SK-N-SH (cell line): ENCODE measurements around the gene NOD2.

Source experiments
- ELF1 ChIP-seq: IDR thresholded peaks from 2 replicates; pipeline ENCODE4 v1.4.0; 2012
- EP300 ChIP-seq, 2 experiments: IDR thresholded peaks; 2 replicates each; pipeline versions ENCODE4 v1.4.0 to v1.6.1; 2012; ENCODE audit warnings: borderline replicate concordance in 1 of 2, low read depth in 1 of 2, low read length in 1 of 2
- MXI1 ChIP-seq: IDR thresholded peaks from 2 replicates; pipeline ENCODE4 v1.6.1; 2012; ENCODE audit warnings: mild to moderate bottlenecking, low read depth, low read length, improper control_type of control experiment
- POLR2AphosphoS5 ChIP-seq: IDR thresholded peaks from 2 replicates; pipeline ENCODE4 v1.6.1; 2012; ENCODE audit warnings: low read depth, low read length
- RAD21 ChIP-seq: IDR thresholded peaks from 2 replicates; pipeline ENCODE4 v1.6.1; 2012; ENCODE audit warnings: mild to moderate bottlenecking, low read length
- RXRA ChIP-seq: IDR thresholded peaks from 2 replicates; pipeline ENCODE4 v1.4.0; 2012; ENCODE audit warnings: low read depth, mild to moderate bottlenecking, borderline replicate concordance
- SIN3A ChIP-seq: IDR thresholded peaks from 2 replicates; pipeline ENCODE4 v1.6.1; 2012; ENCODE audit warnings: low read depth, mild to moderate bottlenecking, low read length, moderate library complexity, borderline replicate concordance
- SMC3 ChIP-seq: IDR thresholded peaks from 2 replicates; pipeline ENCODE4 v1.6.1; 2012; ENCODE audit warnings: low read depth, low read length, improper control_type of control experiment
- TCF12 ChIP-seq: IDR thresholded peaks from 2 replicates; pipeline ENCODE4 v1.4.0; 2012
- TF ChIP-seq, protein P1 (sequence below): fragments of 200-600 bp; sonication (generic); IDR thresholded peaks from 2 replicates; pipeline ENCODE4 v1.6.1; 2017; ENCODE audit warnings: antibody characterized with exemption, mild to moderate bottlenecking, moderate library complexity
- TF ChIP-seq, protein P2 (sequence below): fragments of 150-350 bp; IDR thresholded peaks from 2 replicates; pipeline ENCODE4 v1.6.1; 2017; ENCODE audit warnings: antibody characterized with exemption, low read length, low read depth, borderline replicate concordance
- TF ChIP-seq, protein P3 (sequence below): IDR thresholded peaks from 2 replicates; pipeline ENCODE4 v1.4.0; 2012; ENCODE audit warnings: low read depth, borderline replicate concordance

DNA sequence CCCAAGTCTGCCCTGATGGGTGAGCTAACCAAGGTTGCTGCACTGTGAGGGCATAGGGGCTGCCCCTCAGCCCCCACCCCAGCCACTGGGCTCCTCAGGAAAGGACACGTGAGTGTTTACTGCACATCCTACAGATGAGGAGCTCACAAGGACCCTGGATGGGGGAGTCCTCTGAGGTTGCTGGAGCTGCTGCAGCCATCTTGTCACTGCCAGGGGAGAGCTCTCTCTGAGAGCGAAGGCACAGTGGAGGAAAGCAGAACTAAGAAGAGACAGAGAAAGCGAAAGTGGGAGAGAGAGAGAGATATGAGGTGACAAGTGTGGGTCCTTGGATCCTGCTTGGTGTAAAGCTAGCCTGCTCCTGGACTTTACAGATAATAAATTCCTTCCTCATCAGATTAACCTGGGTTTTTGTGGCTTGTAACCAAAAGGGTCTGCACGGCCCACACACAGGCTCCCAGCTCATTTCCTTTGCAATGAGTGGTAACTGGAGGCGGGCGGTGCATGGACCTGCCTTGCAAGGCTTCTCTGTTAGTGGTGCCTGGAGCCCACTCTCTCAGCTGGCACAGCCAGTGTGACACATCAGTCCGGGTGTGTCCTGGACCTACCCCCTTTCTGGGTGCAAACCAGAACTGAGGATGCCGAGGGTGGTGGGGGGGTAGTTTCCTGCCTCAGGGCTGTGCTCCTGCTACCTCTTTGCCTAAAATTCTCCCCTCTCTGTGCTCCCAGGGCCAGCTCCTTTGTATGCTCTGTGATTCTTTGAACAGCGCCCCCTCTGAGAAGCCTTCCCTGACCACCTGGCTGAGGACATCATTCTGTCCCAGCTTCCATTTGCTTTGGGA is 26.5 kb upstream of the NOD2 start:
- TF ChIP-seq, protein P1, sequence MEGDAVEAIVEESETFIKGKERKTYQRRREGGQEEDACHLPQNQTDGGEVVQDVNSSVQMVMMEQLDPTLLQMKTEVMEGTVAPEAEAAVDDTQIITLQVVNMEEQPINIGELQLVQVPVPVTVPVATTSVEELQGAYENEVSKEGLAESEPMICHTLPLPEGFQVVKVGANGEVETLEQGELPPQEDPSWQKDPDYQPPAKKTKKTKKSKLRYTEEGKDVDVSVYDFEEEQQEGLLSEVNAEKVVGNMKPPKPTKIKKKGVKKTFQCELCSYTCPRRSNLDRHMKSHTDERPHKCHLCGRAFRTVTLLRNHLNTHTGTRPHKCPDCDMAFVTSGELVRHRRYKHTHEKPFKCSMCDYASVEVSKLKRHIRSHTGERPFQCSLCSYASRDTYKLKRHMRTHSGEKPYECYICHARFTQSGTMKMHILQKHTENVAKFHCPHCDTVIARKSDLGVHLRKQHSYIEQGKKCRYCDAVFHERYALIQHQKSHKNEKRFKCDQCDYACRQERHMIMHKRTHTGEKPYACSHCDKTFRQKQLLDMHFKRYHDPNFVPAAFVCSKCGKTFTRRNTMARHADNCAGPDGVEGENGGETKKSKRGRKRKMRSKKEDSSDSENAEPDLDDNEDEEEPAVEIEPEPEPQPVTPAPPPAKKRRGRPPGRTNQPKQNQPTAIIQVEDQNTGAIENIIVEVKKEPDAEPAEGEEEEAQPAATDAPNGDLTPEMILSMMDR, result no peak
- TF ChIP-seq POLR2AphosphoS5 (no peak), RAD21 (no peak), TCF12 (no peak), RXRA (no peak), SMC3 (no peak), SIN3A (no peak), EP300 (IDR thresholded peaks at IDR 0.05; ENCODE audit: borderline replicate concordance in 1 of 2, low read depth in 1 of 2, low read length in 1 of 2) (no peak), MXI1 (no peak), ELF1 (no peak)
- TF ChIP-seq, protein P2, sequence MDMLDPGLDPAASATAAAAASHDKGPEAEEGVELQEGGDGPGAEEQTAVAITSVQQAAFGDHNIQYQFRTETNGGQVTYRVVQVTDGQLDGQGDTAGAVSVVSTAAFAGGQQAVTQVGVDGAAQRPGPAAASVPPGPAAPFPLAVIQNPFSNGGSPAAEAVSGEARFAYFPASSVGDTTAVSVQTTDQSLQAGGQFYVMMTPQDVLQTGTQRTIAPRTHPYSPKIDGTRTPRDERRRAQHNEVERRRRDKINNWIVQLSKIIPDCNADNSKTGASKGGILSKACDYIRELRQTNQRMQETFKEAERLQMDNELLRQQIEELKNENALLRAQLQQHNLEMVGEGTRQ, result no peak
- TF ChIP-seq, protein P3, sequence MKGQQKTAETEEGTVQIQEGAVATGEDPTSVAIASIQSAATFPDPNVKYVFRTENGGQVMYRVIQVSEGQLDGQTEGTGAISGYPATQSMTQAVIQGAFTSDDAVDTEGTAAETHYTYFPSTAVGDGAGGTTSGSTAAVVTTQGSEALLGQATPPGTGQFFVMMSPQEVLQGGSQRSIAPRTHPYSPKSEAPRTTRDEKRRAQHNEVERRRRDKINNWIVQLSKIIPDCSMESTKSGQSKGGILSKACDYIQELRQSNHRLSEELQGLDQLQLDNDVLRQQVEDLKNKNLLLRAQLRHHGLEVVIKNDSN, result no peak
